Gastroesophageal sphincter (tissue), 4 donors: Measurements from ENCODE around the gene OR56A3. TPM values are rescaled to one million over a fixed set of nuclear protein-coding genes. Genes with fewer than 3 reads are reported as not detected.

ENCODE experiments used
- ATAC-seq: fragments of 150-250 bp; one replicate; pipeline ENCODE4 v1.9.1; 2016; ENCODE audit warnings: mild to moderate bottlenecking, moderate library complexity
- H3K27ac ChIP-seq, 4 donors: fragments of 200-600 bp; sonication (generic) in 3 of 4; 1 replicate in 3 of 4; 2 replicates in 1 of 4; pipeline ENCODE4 v1.5.1; 2016 to 2019
- H3K27me3 ChIP-seq: fragments of 200-600 bp; sonication (generic); one replicate; pipeline ENCODE4 v1.5.1; 2019
- H3K36me3 ChIP-seq, 2 donors: fragments of 200-600 bp; sonication (generic); one replicate each; pipeline ENCODE4 v1.5.1; 2019; ENCODE audit warnings: control low read depth in 1 of 2
- H3K4me1 ChIP-seq, 3 donors: fragments of 200-600 bp; sonication (generic); 1 replicate in 2 of 3; 2 replicates in 1 of 3; pipeline ENCODE4 v1.5.1; 2016 to 2019; ENCODE audit warnings: control low read depth in 2 of 3
- H3K4me3 ChIP-seq, 2 donors: fragments of 200-600 bp; sonication (generic); one replicate each; pipeline ENCODE4 v1.5.1; 2019; ENCODE audit warnings: mild to moderate bottlenecking in 1 of 2, moderate library complexity in 1 of 2
- H3K9me3 ChIP-seq, 3 donors: fragments of 200-600 bp; sonication (generic); one replicate each; pipeline ENCODE4 v1.5.1; 2017 to 2019; ENCODE audit warnings: control low read depth in 2 of 3
- CTCF ChIP-seq, 4 experiments: fragments of 200-600 bp in 2 of 4; fragments of 450-650 bp in 2 of 4; sonication (generic) in 1 of 4; IDR thresholded peaks; one replicate each; pipeline ENCODE4 v1.5.1; 2017 to 2019; ENCODE audit warnings: antibody characterized with exemption in 4 of 4, mild to moderate bottlenecking in 2 of 4, moderate library complexity in 2 of 4
- EP300 ChIP-seq: sonication (generic); formaldehyde crosslinking; IDR thresholded peaks from one replicate; pipeline ENCODE4 v1.6.1; 2017; ENCODE audit warnings: antibody characterized with exemption, mild to moderate bottlenecking
- POLR2A ChIP-seq, 2 donors: fragments of 450-650 bp; IDR thresholded peaks; one replicate each; pipeline ENCODE4 v1.6.1; 2017; ENCODE audit warnings: antibody characterized with exemption in 2 of 2, mild to moderate bottlenecking in 2 of 2, moderate library complexity in 1 of 2
- POLR2AphosphoS5 ChIP-seq: sonication (generic); formaldehyde crosslinking; IDR thresholded peaks from one replicate; pipeline ENCODE4 v1.6.1; 2017; ENCODE audit warnings: antibody characterized with exemption
- WGBS, 2 donors: methylation state at CpG; one replicate each; pipeline ENCODE4 v1.1.5; 2018; ENCODE audit warnings: low coverage in 1 of 2; 5-methylcytosine and 5-hydroxymethylcytosine counted together
- total RNA-seq, 4 donors: library from RNA; depleted of rRNA; stranded (reverse); fragments of >200 nt; gene quantifications; one replicate each; pipeline ENCODE4 v1.1.0, GENCODE V29; 2016

The OR56A3 gene
- total RNA-seq, 4 donors from 2014 or later, result not detected

- Histone ChIP-seq H3K9me3 (peaks cover 0 to 34% (median 0%) of the 10 kb centered on the region in 3 donors), H3K4me3 (no peak overlapping the region), H3K36me3 (no peaks in the 10 kb centered on the region), H3K27me3 (no peaks in the 10 kb centered on the region), H3K27ac (no peak overlapping the region), H3K4me1 (no peaks in the 10 kb centered on the region)
- TF ChIP-seq POLR2AphosphoS5 (no peak), CTCF (IDR thresholded peaks at IDR 0.05) (no peak), POLR2A (IDR thresholded peaks at IDR 0.05) (no peak)
- WGBS, 2 donors, result 73% methylated on average over 2 of the region's 2 CpGs; no CpG with 5 or more reads in 1 of the 2 donors
- ATAC-seq, result no peak
These were observed 19.2 kb upstream of the OR56A3 start for GRCh38 chr11:5922749-5923426.

GRCh38 chr11:5923427-5923776 is 18.6 kb upstream of the OR56A3 start:
- TF ChIP-seq EP300 (no peak), POLR2A (IDR thresholded peaks at IDR 0.05) (no peak), POLR2AphosphoS5 (no peak), CTCF (IDR thresholded peaks at IDR 0.05) (no peak)

GRCh38 chr11:5923794-5924193 is 18.3 kb upstream of the OR56A3 start:
- no peak overlapping the region for H3K27ac ChIP-seq
- H3K4me1 ChIP-seq, result no peaks in the 10 kb centered on the region
- H3K9me3 ChIP-seq, result peaks cover 0 to 41% (median 0%) of the 10 kb centered on the region in 3 donors
- TF ChIP-seq EP300 (no peak), POLR2A (IDR thresholded peaks at IDR 0.05) (no peak), POLR2AphosphoS5 (no peak), CTCF (IDR thresholded peaks at IDR 0.05) (no peak)
- H3K4me3 ChIP-seq, result no peak overlapping the region
- no peaks in the 10 kb centered on the region for H3K36me3 ChIP-seq
- ATAC-seq, result no peak
- no peaks in the 10 kb centered on the region for H3K27me3 ChIP-seq

More at GRCh38 chr11:5923427-5923776, 18.6 kb upstream of the OR56A3 start:
- ATAC-seq, result no peak
- Histone ChIP-seq H3K27me3 (no peaks in the 10 kb centered on the region), H3K36me3 (no peaks in the 10 kb centered on the region), H3K4me1 (no peaks in the 10 kb centered on the region), H3K9me3 (peaks cover 0 to 38% (median 0%) of the 10 kb centered on the region in 3 donors), H3K27ac (no peak overlapping the region), H3K4me3 (no peak overlapping the region)

GRCh38 chr11:5928271-5928670 is 13.8 kb upstream of the OR56A3 start:
- no peak for TF ChIP-seq EP300
- no peak for TF ChIP-seq CTCF (IDR thresholded peaks at IDR 0.05)
- no peak for TF ChIP-seq POLR2AphosphoS5
- no peak for TF ChIP-seq POLR2A (IDR thresholded peaks at IDR 0.05)
- Histone ChIP-seq H3K9me3 (peaks cover 0 to 50% (median 0%) of the 10 kb centered on the region in 3 donors), H3K36me3 (no peaks in the 10 kb centered on the region), H3K27ac (no peak overlapping the region), H3K27me3 (no peaks in the 10 kb centered on the region), H3K4me1 (no peaks in the 10 kb centered on the region), H3K4me3 (no peak overlapping the region)
- no peak for ATAC-seq
- 92 to 96% methylated on average over 4 to 13 of the region's 17 CpGs for WGBS, 2 donors

- no peak for ATAC-seq
- TF ChIP-seq CTCF (IDR thresholded peaks at IDR 0.05), result no peak
- TF ChIP-seq POLR2A (IDR thresholded peaks at IDR 0.05), result no peak
- no peak for TF ChIP-seq POLR2AphosphoS5
- TF ChIP-seq EP300, result no peak
- no peak overlapping the region for H3K4me3 ChIP-seq
These were observed 13.2 kb upstream of the OR56A3 start for GRCh38 chr11:5928811-5929210.

More at GRCh38 chr11:5928811-5929210, 13.2 kb upstream of the OR56A3 start:
- Histone ChIP-seq H3K9me3 (peaks cover 0 to 45% (median 0%) of the 10 kb centered on the region in 3 donors), H3K27me3 (no peaks in the 10 kb centered on the region), H3K4me1 (no peaks in the 10 kb centered on the region), H3K27ac (no peak overlapping the region), H3K36me3 (no peaks in the 10 kb centered on the region)
- 52% methylated on average over 2 of the region's 15 CpGs; no CpG with 5 or more reads in 1 of the 2 donors for WGBS, 2 donors
